ENCODE data around the gene ZNF473. TPM values are rescaled to one million over a fixed set of nuclear protein-coding genes. Genes with fewer than 3 reads are reported as not detected.
A peak's percentile ranks its signal among the peaks of the same experiment; 100 is the strongest.

Gene ZNF473
- total RNA-seq, 1 donor from 2014 or later = 2.4 TPM

GRCh38 chr19:49987159-49987698 lies 38.6 kb upstream of the ZNF473 start:
- intact Hi-C loops (cut with micrococcal nuclease) = no loop called here
- Histone ChIP-seq H3K27me3 (ENCODE audit: low read depth) (no peaks in the 10 kb centered on the region), H3K4me1 (no peaks in the 10 kb centered on the region), H3K36me3 (peaks cover 86% of the 10 kb centered on the region), H3K27ac (replicated peaks) (no peak overlapping the region), H3K9me3 (replicated peaks) (no peaks in the 10 kb centered on the region), H3K4me3 (no peak overlapping the region)
- peak; percentile 83 for DNase-seq
- TF ChIP-seq CTCF (IDR thresholded peaks at IDR 0.05; ENCODE audit: borderline replicate concordance) = peak; percentile 35

GRCh38 chr19:49988007-49988406 lies 37.8 kb upstream of the ZNF473 start:
- peaks cover 92% of the 10 kb centered on the region for H3K36me3 ChIP-seq
- H3K4me3 ChIP-seq = no peak overlapping the region
- no peak for TF ChIP-seq CTCF (IDR thresholded peaks at IDR 0.05; ENCODE audit: borderline replicate concordance)
- no peak for DNase-seq
- intact Hi-C loops (cut with micrococcal nuclease) = no loop called here
- H3K27ac ChIP-seq (replicated peaks) = no peak overlapping the region
- H3K9me3 ChIP-seq (replicated peaks) = no peaks in the 10 kb centered on the region
- H3K4me1 ChIP-seq = no peaks in the 10 kb centered on the region
- H3K27me3 ChIP-seq (ENCODE audit: low read depth) = no peaks in the 10 kb centered on the region

- intact Hi-C loops (cut with micrococcal nuclease) = no loop called here
Measured at GRCh38 chr19:49988433-49988832, 37.4 kb upstream of the ZNF473 start.

GRCh38 chr19:49997709-49998108 lies 28.1 kb upstream of the ZNF473 start:
- Histone ChIP-seq H3K27me3 (ENCODE audit: low read depth) (no peaks in the 10 kb centered on the region), H3K4me3 (no peak overlapping the region), H3K36me3 (peaks cover 100% of the 10 kb centered on the region), H3K27ac (replicated peaks) (no peak overlapping the region), H3K4me1 (peaks cover 6% of the 10 kb centered on the region), H3K9me3 (replicated peaks) (no peaks in the 10 kb centered on the region)
- no peak for TF ChIP-seq CTCF (IDR thresholded peaks at IDR 0.05; ENCODE audit: borderline replicate concordance)
- intact Hi-C loops (cut with micrococcal nuclease) = no loop called here
- DNase-seq = no peak

More at GRCh38 chr19:49988433-49988832, 37.4 kb upstream of the ZNF473 start:
- TF ChIP-seq CTCF (IDR thresholded peaks at IDR 0.05; ENCODE audit: borderline replicate concordance) = no peak
- no peaks in the 10 kb centered on the region for H3K27me3 ChIP-seq (ENCODE audit: low read depth)
- no peaks in the 10 kb centered on the region for H3K9me3 ChIP-seq (replicated peaks)
- no peaks in the 10 kb centered on the region for H3K4me1 ChIP-seq
- H3K36me3 ChIP-seq = peaks cover 92% of the 10 kb centered on the region
- no peak for DNase-seq
- no peak overlapping the region for H3K4me3 ChIP-seq
- no peak overlapping the region for H3K27ac ChIP-seq (replicated peaks)

- Histone ChIP-seq H3K4me1 (peaks cover 16% of the 10 kb centered on the region), H3K9me3 (replicated peaks) (no peaks in the 10 kb centered on the region), H3K27ac (replicated peaks) (no peak overlapping the region), H3K27me3 (ENCODE audit: low read depth) (no peaks in the 10 kb centered on the region), H3K4me3 (no peak overlapping the region), H3K36me3 (peaks cover 95% of the 10 kb centered on the region)
- intact Hi-C loops (cut with micrococcal nuclease) = no loop called here
- no peak for TF ChIP-seq CTCF (IDR thresholded peaks at IDR 0.05; ENCODE audit: borderline replicate concordance)
- DNase-seq = no peak
Measured at GRCh38 chr19:49999371-50000010, 26.3 kb upstream of the ZNF473 start.

All from left ventricle myocardium inferior (tissue), 1 donor.